HUDEP-2 (cell line): ENCODE results near the gene XXYLT1.
"Not testable (repeated sequence)": the region's sequence is repeated elsewhere in the genome, so short reads cannot be mapped to it uniquely, and the experiment has no call there.

ENCODE experiments used
- DNase-seq, 76 experiments: peaks; one replicate each; lab custom pipeline; 2025; ENCODE audit not compliant: unreplicated experiment in 76 of 76; lab: John Stamatoyannopoulos, UW

Gene XXYLT1

GRCh38 chr3:195056506-195056905 is 214.5 kb downstream of the XXYLT1 start:
- no peak for DNase-seq

GRCh38 chr3:195054311-195054710 is 216.6 kb downstream of the XXYLT1 start:
- DNase-seq = no peak

- DNase-seq = no peak
Observed at GRCh38 chr3:195052939-195053338, 218.0 kb downstream of the XXYLT1 start.

GRCh38 chr3:195050296-195050695 is 220.7 kb downstream of the XXYLT1 start:
- not testable (repeated sequence) for DNase-seq

- no peak for DNase-seq
Observed at GRCh38 chr3:195048059-195048905, 222.7 kb downstream of the XXYLT1 start.

GRCh38 chr3:195047536-195047935 is 223.4 kb downstream of the XXYLT1 start:
- no peak for DNase-seq

- no peak for DNase-seq
Observed at GRCh38 chr3:195046441-195046840, 224.5 kb downstream of the XXYLT1 start.

GRCh38 chr3:195045481-195046210 is 225.3 kb downstream of the XXYLT1 start:
- DNase-seq = no peak

GRCh38 chr3:195044411-195044810 is 226.5 kb downstream of the XXYLT1 start:
- DNase-seq = no peak

- DNase-seq = no peak
Observed at GRCh38 chr3:195043607-195044339, 227.2 kb downstream of the XXYLT1 start.

- no peak for DNase-seq
Observed at GRCh38 chr3:195042743-195043606, 228.0 kb downstream of the XXYLT1 start.

GRCh38 chr3:195041871-195042742 is 228.9 kb downstream of the XXYLT1 start:
- no peak for DNase-seq

GRCh38 chr3:195040773-195041520 is 230.0 kb downstream of the XXYLT1 start:
- DNase-seq = no peak

- no peak for DNase-seq
Observed at GRCh38 chr3:195040094-195040493, 230.9 kb downstream of the XXYLT1 start.

GRCh38 chr3:195039180-195039843 is 231.6 kb downstream of the XXYLT1 start:
- DNase-seq = no peak

- DNase-seq = no peak
Observed at GRCh38 chr3:195038161-195038560, 232.8 kb downstream of the XXYLT1 start.

GRCh38 chr3:195037586-195037985 is 233.4 kb downstream of the XXYLT1 start:
- not testable (repeated sequence) for DNase-seq

GRCh38 chr3:195036974-195037373 is 234.0 kb downstream of the XXYLT1 start:
- DNase-seq = no peak
